C4-2B (cell line): Measurements from ENCODE around the gene APMAP.
A peak's percentile ranks its signal among the peaks of the same experiment; 100 is the strongest.

ENCODE experiments used
- H3K27ac ChIP-seq: fragments of 450-650 bp; 2 replicates; pipeline ENCODE4 v1.5.1; 2017
- ZFX ChIP-seq: fragments of 450-650 bp; IDR thresholded peaks from 2 replicates; pipeline ENCODE4 v1.6.1; 2017
- TF ChIP-seq, protein P1 (sequence below): fragments of 450-650 bp; conservative IDR thresholded peaks from 2 replicates; pipeline ENCODE4 v1.5.1; 2017; ENCODE audit warnings: mild to moderate bottlenecking

APMAP gene

DNA sequence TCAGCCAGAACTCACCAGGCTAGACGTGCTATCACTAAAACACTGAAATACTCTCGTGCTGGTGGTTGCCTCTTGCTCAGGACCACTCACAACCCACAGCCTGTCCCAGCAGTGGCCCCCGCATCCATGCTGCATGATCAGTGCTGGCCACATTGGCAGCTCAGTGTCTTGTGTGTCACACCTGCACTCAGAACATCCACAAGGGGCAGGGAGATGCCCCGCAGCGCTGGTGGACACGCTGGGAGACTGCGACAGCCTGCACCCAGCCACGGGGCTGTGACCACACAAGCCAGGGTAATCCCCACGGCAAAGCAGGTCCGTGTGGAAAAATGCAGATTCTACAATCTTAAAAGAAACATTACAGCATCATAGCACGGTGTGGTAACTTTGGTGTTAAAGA lies 23.9 kb upstream of the APMAP start:
- TF ChIP-seq, protein P1, sequence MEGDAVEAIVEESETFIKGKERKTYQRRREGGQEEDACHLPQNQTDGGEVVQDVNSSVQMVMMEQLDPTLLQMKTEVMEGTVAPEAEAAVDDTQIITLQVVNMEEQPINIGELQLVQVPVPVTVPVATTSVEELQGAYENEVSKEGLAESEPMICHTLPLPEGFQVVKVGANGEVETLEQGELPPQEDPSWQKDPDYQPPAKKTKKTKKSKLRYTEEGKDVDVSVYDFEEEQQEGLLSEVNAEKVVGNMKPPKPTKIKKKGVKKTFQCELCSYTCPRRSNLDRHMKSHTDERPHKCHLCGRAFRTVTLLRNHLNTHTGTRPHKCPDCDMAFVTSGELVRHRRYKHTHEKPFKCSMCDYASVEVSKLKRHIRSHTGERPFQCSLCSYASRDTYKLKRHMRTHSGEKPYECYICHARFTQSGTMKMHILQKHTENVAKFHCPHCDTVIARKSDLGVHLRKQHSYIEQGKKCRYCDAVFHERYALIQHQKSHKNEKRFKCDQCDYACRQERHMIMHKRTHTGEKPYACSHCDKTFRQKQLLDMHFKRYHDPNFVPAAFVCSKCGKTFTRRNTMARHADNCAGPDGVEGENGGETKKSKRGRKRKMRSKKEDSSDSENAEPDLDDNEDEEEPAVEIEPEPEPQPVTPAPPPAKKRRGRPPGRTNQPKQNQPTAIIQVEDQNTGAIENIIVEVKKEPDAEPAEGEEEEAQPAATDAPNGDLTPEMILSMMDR = no peak
- TF ChIP-seq ZFX = no peak
- H3K27ac ChIP-seq = peak overlapping the region; percentile 91

DNA sequence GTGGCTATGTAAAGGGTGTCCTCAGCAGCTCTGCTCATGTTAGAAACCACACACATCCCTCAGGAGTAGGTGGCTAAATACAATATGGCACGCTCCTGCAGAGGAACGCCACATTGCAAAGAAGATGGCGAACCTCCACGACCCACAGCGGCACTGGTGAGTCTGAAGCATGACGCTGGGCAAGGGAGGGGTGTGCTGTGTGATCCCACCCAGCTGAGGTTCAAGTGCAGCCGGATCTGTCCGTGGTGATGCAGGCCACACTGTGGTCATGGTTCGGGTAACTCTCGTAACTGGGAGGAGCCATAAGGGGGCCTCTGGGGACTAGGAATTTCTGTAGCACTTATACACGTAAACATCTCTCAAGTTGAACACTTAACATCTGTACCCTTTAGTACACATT lies 23.4 kb upstream of the APMAP start:
- H3K27ac ChIP-seq = peak overlapping the region; percentile 91; the same call in 1 of the 2 replicates
- TF ChIP-seq, protein P1 = no peak
- no peak for TF ChIP-seq ZFX

DNA sequence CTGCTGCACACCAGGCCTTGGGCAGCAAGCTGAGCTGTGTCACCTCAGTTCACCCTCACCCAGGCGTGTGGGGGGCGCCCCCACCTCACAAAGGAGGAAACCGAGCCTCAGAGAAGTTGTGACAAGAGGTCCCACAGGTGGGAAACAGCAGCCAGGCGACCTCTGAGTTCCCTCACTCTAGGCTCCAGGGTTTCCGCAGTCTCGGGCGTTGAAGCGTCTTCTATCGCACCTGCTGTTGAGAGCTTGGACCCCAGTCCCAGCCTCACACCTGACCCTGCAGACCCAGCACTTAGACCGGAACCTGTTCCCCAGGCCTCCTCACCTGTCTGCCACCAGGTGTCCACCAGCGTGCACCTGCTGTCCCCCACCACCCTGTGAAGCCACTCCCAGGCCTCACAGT lies 22.3 kb upstream of the APMAP start:
- TF ChIP-seq ZFX = no peak
- TF ChIP-seq, protein P1 = no peak
- H3K27ac ChIP-seq = no peak overlapping the region; the same call in 1 of the 2 replicates

DNA sequence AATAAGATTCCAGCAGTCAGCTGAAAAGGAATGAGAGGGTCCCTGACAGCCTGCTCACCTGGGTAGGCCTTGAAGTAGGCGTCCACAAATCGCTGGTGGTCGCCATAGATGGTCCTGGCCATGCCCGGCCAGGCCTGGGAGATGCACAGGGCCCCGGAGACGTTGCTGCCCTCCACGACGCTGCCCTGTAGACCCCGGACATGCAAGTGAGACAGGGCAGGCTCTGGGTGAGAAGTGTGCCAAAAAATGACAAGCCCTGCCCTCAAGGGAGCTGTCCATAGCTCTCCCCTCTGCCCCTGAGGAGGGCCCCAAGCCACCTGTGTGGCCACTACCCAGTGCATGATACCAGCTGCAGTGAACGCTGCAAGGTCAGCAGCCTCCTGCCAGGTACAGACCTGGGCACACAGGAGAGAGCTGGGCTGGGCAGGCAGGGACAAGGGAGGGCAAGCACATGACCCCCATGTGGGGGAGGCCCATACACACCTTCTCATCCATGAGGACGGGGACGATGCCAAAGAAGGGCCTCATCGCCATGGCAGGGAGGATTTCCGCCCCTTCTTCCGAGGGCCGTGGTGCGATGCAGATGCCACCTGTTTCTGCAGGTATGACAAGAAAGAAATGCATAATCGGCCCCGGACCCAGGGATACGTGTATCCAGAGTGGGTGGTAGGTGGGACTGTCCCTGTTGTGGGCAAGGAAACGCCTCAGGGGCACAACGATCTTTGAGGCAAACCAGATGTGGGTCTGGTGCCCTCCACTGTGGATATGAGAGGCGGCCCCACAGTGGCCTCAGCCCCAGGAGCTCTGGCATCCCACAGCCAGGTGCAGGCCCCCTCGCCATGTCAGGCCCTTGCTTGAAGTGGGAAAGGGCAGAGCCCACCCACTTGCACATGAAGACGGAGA lies 21.2 kb upstream of the APMAP start:
- no peak overlapping the region; the same call in 1 of the 2 replicates for H3K27ac ChIP-seq
- TF ChIP-seq ZFX = no peak
- TF ChIP-seq, protein P1 = no peak

DNA sequence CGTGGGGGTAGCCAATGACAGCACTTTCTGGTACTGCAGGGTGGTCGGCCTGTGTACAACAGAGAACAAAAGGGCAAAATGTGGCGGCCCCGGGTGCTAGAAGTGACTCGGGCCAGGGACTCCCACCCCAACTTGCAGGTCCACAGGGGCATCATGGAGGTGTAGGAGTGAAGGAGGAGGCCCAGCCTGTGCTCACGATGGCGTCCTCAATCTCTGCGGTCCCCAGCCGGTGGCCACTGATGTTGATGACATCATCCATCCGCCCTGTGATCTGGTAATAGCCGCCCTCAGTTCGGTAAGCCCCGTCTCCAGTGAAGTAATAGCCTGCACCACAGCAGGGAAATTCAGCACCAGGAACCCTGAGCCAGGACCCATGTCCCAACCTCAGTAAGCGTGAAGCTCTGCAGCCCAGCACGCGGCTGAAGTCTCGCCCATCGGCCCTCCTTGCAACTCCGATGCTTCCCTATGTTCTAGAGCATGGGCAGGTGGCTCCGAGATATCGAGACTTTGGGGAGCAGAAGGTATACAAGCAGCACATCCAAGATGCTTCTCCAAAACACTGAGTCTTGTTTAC lies 20.2 kb upstream of the APMAP start:
- TF ChIP-seq, protein P1 = no peak
- no peak for TF ChIP-seq ZFX
- H3K27ac ChIP-seq = peak overlapping the region; percentile 52

DNA sequence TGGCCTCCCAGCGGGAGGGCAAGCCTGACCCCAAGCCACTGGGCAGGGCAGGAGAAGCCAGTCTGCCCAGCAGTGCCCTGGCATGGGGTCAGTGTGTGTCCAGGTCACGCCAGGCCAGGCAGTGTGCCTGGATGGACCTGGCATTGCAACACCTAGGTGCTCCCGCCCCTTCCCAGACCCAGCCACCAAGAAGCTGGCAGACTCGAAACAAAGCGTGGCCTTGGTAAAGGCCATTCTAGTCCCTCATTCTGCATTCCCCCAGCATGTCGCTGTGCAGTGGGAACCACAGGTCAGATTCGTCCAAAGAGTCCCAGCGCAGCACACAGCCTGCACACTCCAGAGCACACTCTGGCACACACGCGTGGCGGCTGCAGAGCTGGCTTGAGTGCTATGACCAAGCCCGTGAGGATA lies 19.3 kb upstream of the APMAP start:
- TF ChIP-seq ZFX = no peak
- TF ChIP-seq, protein P1 = no peak
- peak overlapping the region; percentile 52 for H3K27ac ChIP-seq

DNA sequence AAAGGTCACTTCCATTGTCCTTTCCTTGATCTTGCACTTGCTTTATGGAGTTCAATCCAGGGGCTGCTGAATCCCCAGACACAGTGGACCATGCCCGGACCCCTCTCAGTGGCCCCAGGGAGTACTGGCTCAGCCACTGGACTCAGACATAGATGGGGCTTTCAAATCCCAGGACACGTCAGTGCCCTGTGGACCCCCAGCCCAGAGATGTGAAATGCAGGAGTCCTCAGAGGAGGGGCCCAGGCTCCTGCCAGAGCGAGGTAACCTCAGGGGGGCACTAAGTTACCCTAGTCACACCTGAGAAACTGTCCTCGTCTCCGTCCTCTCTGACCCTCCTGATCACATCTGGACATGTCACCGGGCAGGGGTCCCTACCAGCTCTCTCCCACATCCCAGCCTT lies 18.7 kb upstream of the APMAP start:
- H3K27ac ChIP-seq = peak overlapping the region; percentile 52; the same call in 1 of the 2 replicates
- TF ChIP-seq, protein P1 = no peak
- no peak for TF ChIP-seq ZFX
